Panc1 (cell line): ENCODE measurements around the gene POLG2. TPM values are rescaled to one million over a fixed set of nuclear protein-coding genes. Genes with fewer than 3 reads are reported as not detected.

Experiments used
- ATAC-seq: fragments of 200-7000 bp; cut with Tn5 transposase; 2 replicates; pipeline ENCODE4 v1.9.1; 2020; ENCODE audit warnings: mild to moderate bottlenecking, moderate library complexity
- BruUV-seq: library from RNA; stranded (reverse); fragments of 400-500 nt; replicated peaks from 2 replicates; lab custom pipeline; 2021; lab: Mats Ljungman, UMichigan
- CTCF ChIA-PET: fragments of 300-600 bp; sonication (Branson Sonifier 250); formaldehyde crosslinking; loops from one replicate; lab custom pipeline; 2022; ENCODE audit warnings: antibody characterized with exemption; lab: Charles Lee
- POLR2A ChIA-PET: fragments of 300-600 bp; sonication (Branson Sonifier 250); formaldehyde crosslinking; loops from one replicate; lab custom pipeline; 2022; ENCODE audit warnings: antibody characterized with exemption; lab: Charles Lee
- DNase-seq: peaks from one replicate; pipeline ENCODE4 v3.0.0-alpha.2; 2010; ENCODE audit warnings: low read depth, low spot score
- H3K27ac ChIP-seq: 2 replicates; pipeline ENCODE4 v1.5.1; 2011; ENCODE audit warnings: mild to moderate bottlenecking, low read length, inconsistent platforms
- H3K27me3 ChIP-seq: fragments of 200-500 bp; sonication (Bioruptor generic); 2 replicates; pipeline ENCODE4 v1.6.0; 2014; ENCODE audit warnings: low read length, inconsistent platforms; ENCODE audit not compliant: control insufficient read depth, insufficient read depth
- H3K36me3 ChIP-seq: fragments of 200-500 bp; sonication (Bioruptor generic); 2 replicates; pipeline ENCODE4 v1.5.1; 2014; ENCODE audit warnings: inconsistent platforms, mild to moderate bottlenecking, low read length, moderate library complexity; ENCODE audit not compliant: control insufficient read depth, insufficient read depth
- H3K4me1 ChIP-seq: 2 replicates; pipeline ENCODE4 v1.5.1; 2011; ENCODE audit warnings: inconsistent platforms, mild to moderate bottlenecking, low read length, moderate library complexity; ENCODE audit not compliant: control insufficient read depth, insufficient read depth
- H3K4me3 ChIP-seq, 2 experiments: 2 replicates each; pipeline ENCODE4 v1.5.1; 2011 to 2012; ENCODE audit warnings: low read depth in 2 of 2, low read length in 2 of 2, mild to moderate bottlenecking in 2 of 2, inconsistent platforms in 1 of 2, moderate library complexity in 1 of 2
- H3K9me3 ChIP-seq: fragments of 200-500 bp; sonication (Bioruptor generic); 2 replicates; pipeline ENCODE4 v1.5.1; 2014; ENCODE audit warnings: low read depth, mild to moderate bottlenecking, inconsistent platforms, low read length, moderate library complexity; ENCODE audit not compliant: control insufficient read depth, insufficient read depth
- CTCF ChIP-seq: fragments of 450-650 bp; IDR thresholded peaks from 2 replicates; pipeline ENCODE4 v1.5.1; 2017; ENCODE audit warnings: mild to moderate bottlenecking
- POLR2AphosphoS5 ChIP-seq: IDR thresholded peaks from 2 replicates; pipeline ENCODE4 v1.6.1; 2012; ENCODE audit warnings: mild to moderate bottlenecking, low read depth, low read length, moderate library complexity
- REST ChIP-seq, 2 experiments: IDR thresholded peaks; 2 replicates each; pipeline ENCODE4 v1.6.1; 2011 to 2012; ENCODE audit warnings: low read depth in 2 of 2, control low read depth in 1 of 2, low read length in 1 of 2, mild to moderate bottlenecking in 1 of 2, moderate library complexity in 1 of 2; ENCODE audit not compliant: insufficient read depth in 1 of 2
- SIN3A ChIP-seq: IDR thresholded peaks from 2 replicates; pipeline ENCODE4 v1.6.1; 2012; ENCODE audit warnings: low read depth, mild to moderate bottlenecking, low read length, moderate library complexity, borderline replicate concordance; ENCODE audit not compliant: insufficient read depth
- TCF7L2 ChIP-seq: IDR thresholded peaks from 2 replicates; pipeline ENCODE4 v1.6.1; 2011; ENCODE audit warnings: mild to moderate bottlenecking, low read depth, low read length, inconsistent platforms
- in situ Hi-C: cut with HindIII; loops from 2 replicates; pipeline ENCODE4 v1.10.0; 2016; ENCODE audit warnings: low sequenced_read_pairs, low pct_unique_long_range_greater_than_20kb
- intact Hi-C: fragments of 100-400 bp; cut with micrococcal nuclease; formaldehyde crosslinking; loops from one replicate; pipeline ENCODE4 v1.10.0; 2022; ENCODE audit not compliant: unreplicated experiment
- total RNA-seq: library from RNA; stranded (reverse); gene quantifications from one replicate; pipeline ENCODE4 v1.2.1, GENCODE V29; 2021; ENCODE audit not compliant: unreplicated experiment

The POLG2 gene
- total RNA-seq, 1 experiment from 2014 or later = 19.6 TPM

GRCh38 chr17:64507413-64507782 is 10.5 kb upstream of the POLG2 start:
- TF ChIP-seq CTCF (peak; percentile 59), REST (IDR thresholded peaks at IDR 0.05; ENCODE audit: insufficient read depth in 1 of 2, low read depth in 2 of 2, low read length in 1 of 2) (no peak), POLR2AphosphoS5 (no peak), SIN3A (no peak), TCF7L2 (no peak)
- peak; percentile 26; the same call in 1 of the 2 replicates for ATAC-seq
- Histone ChIP-seq H3K27me3 (no peaks in the 10 kb centered on the region), H3K36me3 (peaks cover 58% of the 10 kb centered on the region), H3K4me1 (peaks cover 23% of the 10 kb centered on the region), H3K27ac (peak overlapping the region; percentile 90), H3K9me3 (no peaks in the 10 kb centered on the region), H3K4me3 (peak overlapping the region; percentile 88 to 99)
- ChIA-PET POLR2A (interaction anchor here (1.0 kb wide), 1 partner anchor 10 kb away, joined by 5 read pairs; no protein-coding TSS in a partner anchor), CTCF (no interaction called here)
- DNase-seq = no peak
- BruUV-seq = no TSS peak
- intact Hi-C loops = no loop called here
- in situ Hi-C loops = no loop called here

- intact Hi-C loops (no loop called here), in situ Hi-C loops (no loop called here)
- CTCF ChIA-PET = interaction anchor here (1.1 kb wide), 1 partner anchor 87 kb away, joined by 4 read pairs; no protein-coding TSS in a partner anchor
- Histone ChIP-seq H3K4me1 (peaks cover 23% of the 10 kb centered on the region), H3K27me3 (no peaks in the 10 kb centered on the region), H3K36me3 (peaks cover 59% of the 10 kb centered on the region), H3K4me3 (peak within 1 kb of the TSS; percentile 88 to 99), H3K9me3 (no peaks in the 10 kb centered on the region), H3K27ac (peak within 1 kb of the TSS; percentile 90)
- TF ChIP-seq POLR2AphosphoS5 = no peak; the same call in 1 of the 2 replicates
- TF ChIP-seq REST (IDR thresholded peaks at IDR 0.05; ENCODE audit: insufficient read depth in 1 of 2, low read depth in 2 of 2, low read length in 1 of 2) = peak in 1 of 2 experiments; percentile 18; a peak in 1 of 4 replicates
- peak; percentile 37; the same call in 1 of the 2 replicates for TF ChIP-seq TCF7L2
- no peak for TF ChIP-seq CTCF
- TF ChIP-seq SIN3A = peak; percentile 68; the same call in 1 of the 2 replicates
- peak; percentile 67 for DNase-seq
- no TSS peak for BruUV-seq
- peak; percentile 86 for ATAC-seq
- POLR2A ChIA-PET = interaction anchor here (0.8 to 1.0 kb wide), 2 partner anchors 9 to 190 kb away, joined by 5 to 9 read pairs; no protein-coding TSS in a partner anchor
These were observed 9.9 kb upstream of the POLG2 start, which contains the start of gene CEP95 for GRCh38 chr17:64506576-64507412. Gene CEP95, plus strand, starts transcription at chr17:64506977. Its CDS starts 121 bp downstream, at chr17:64507098.
